OCI-LY3 (cell line): ENCODE measurements around the gene NDRG2.

Source experiments
- H2AFZ ChIP-seq: fragments of 200-600, 300-600 bp; shearing (Covaris generic); 2 replicates; pipeline ENCODE4 v1.6.0; 2014; ENCODE audit warnings: antibody characterized with exemption, low read depth, low read length
- H3K27ac ChIP-seq: fragments of 200-600, 300-600 bp; sonication (generic); 2 replicates; pipeline ENCODE4 v1.5.1; 2014; ENCODE audit warnings: mild to moderate bottlenecking, low read length, moderate library complexity, mixed read lengths
- H3K27me3 ChIP-seq: fragments of 200-600, 300-600 bp; sonication (generic); 2 replicates; pipeline ENCODE4 v1.6.1; 2014; ENCODE audit warnings: low read depth, low read length, mixed read lengths
- H3K36me3 ChIP-seq: fragments of 200-600, 300-600 bp; sonication (generic); replicated peaks from 2 replicates; pipeline ENCODE3; 2014; ENCODE audit warnings: low read depth, low read length, mixed read lengths
- H3K4me1 ChIP-seq: fragments of 300-600, 200-600 bp; sonication (generic); 2 replicates; pipeline ENCODE4 v1.6.1; 2014; ENCODE audit warnings: low read length, mixed read lengths
- H3K4me2 ChIP-seq: fragments of 200-600, 300-600 bp; sonication (generic); 2 replicates; pipeline ENCODE4 v1.6.1; 2014; ENCODE audit warnings: low read length, mixed read lengths
- H3K4me3 ChIP-seq: fragments of 300-600, 200-600 bp; sonication (generic); 2 replicates; pipeline ENCODE4 v1.5.1; 2014; ENCODE audit warnings: antibody characterized with exemption, mild to moderate bottlenecking, low read length, moderate library complexity
- H3K79me2 ChIP-seq: fragments of 300-600, 200-600 bp; shearing (Covaris generic); 2 replicates; pipeline ENCODE4 v1.6.1; 2014; ENCODE audit warnings: mild to moderate bottlenecking, low read length, mixed read lengths
- H3K9ac ChIP-seq: fragments of 300-600, 200-600 bp; shearing (Covaris generic); 2 replicates; pipeline ENCODE4 v1.6.0; 2014; ENCODE audit warnings: mild to moderate bottlenecking, low read length, moderate library complexity
- H3K9me3 ChIP-seq: fragments of 200-600, 300-600 bp; shearing (Covaris generic); 2 replicates; pipeline ENCODE4 v1.6.1; 2014; ENCODE audit warnings: low read length, mixed read lengths; ENCODE audit not compliant: insufficient read depth
- H4K20me1 ChIP-seq: fragments of 200-600, 300-600 bp; sonication (generic); 2 replicates; pipeline ENCODE4 v1.6.1; 2016; ENCODE audit warnings: low read length, mixed read lengths; ENCODE audit not compliant: insufficient read depth
- CTCF ChIP-seq: fragments of 200-600, 300-600 bp; sonication (generic); IDR thresholded peaks from 2 replicates; pipeline ENCODE4 v1.5.1; 2014; ENCODE audit warnings: antibody characterized with exemption, low read length, low read depth
- EZH2phosphoT487 ChIP-seq: fragments of 200-600 bp; shearing (Covaris generic); IDR thresholded peaks from 2 replicates; pipeline ENCODE4 v1.6.1; 2018; ENCODE audit warnings: antibody characterized with exemption, mixed run types, low read depth

NDRG2 gene

GRCh38 chr14:20970983-20971704, 53.7 kb downstream of the NDRG2 start:
- Histone ChIP-seq H3K27me3 (peaks cover 34% of the 10 kb centered on the region), H3K4me2 (peak overlapping the region; percentile 90), H3K4me1 (peaks cover 7% of the 10 kb centered on the region; the same call in 1 of the 2 replicates), H3K36me3 (no peaks in the 10 kb centered on the region), H2AFZ (peak overlapping the region; percentile 85), H3K79me2 (no peaks in the 10 kb centered on the region), H3K4me3 (peak overlapping the region; percentile 78), H4K20me1 (no peaks in the 10 kb centered on the region), H3K9me3 (no peaks in the 10 kb centered on the region), H3K9ac (peak overlapping the region; percentile 67), H3K27ac (no peak overlapping the region)
- TF ChIP-seq CTCF (peak; percentile 86), EZH2phosphoT487 (no peak)

- H3K79me2 ChIP-seq: no peaks in the 10 kb centered on the region
- peaks cover 37% of the 10 kb centered on the region for H3K27me3 ChIP-seq
- H3K9ac ChIP-seq: peak overlapping the region; percentile 67
- peaks cover 7% of the 10 kb centered on the region; the same call in 1 of the 2 replicates for H3K4me1 ChIP-seq
- TF ChIP-seq EZH2phosphoT487 (no peak), CTCF (no peak)
- H2AFZ ChIP-seq: peak overlapping the region; percentile 85
- H3K4me3 ChIP-seq: peak overlapping the region; percentile 78
- no peak overlapping the region for H3K27ac ChIP-seq
- H4K20me1 ChIP-seq: no peaks in the 10 kb centered on the region
- H3K9me3 ChIP-seq: no peaks in the 10 kb centered on the region
- H3K4me2 ChIP-seq: peak overlapping the region; percentile 90
- H3K36me3 ChIP-seq: no peaks in the 10 kb centered on the region
Observed at GRCh38 chr14:20970647-20970982, 54.2 kb downstream of the NDRG2 start.

GRCh38 chr14:20969336-20969735, 55.5 kb downstream of the NDRG2 start:
- H3K4me3 ChIP-seq: no peak overlapping the region
- H3K4me2 ChIP-seq: no peak overlapping the region
- H3K27ac ChIP-seq: no peak overlapping the region
- peaks cover 7% of the 10 kb centered on the region; the same call in 1 of the 2 replicates for H3K4me1 ChIP-seq
- H3K9me3 ChIP-seq: no peaks in the 10 kb centered on the region
- no peaks in the 10 kb centered on the region for H3K36me3 ChIP-seq
- no peaks in the 10 kb centered on the region for H4K20me1 ChIP-seq
- H3K9ac ChIP-seq: no peak overlapping the region
- no peak for TF ChIP-seq EZH2phosphoT487
- no peak for TF ChIP-seq CTCF
- no peak overlapping the region for H2AFZ ChIP-seq
- H3K79me2 ChIP-seq: no peaks in the 10 kb centered on the region
- peaks cover 46% of the 10 kb centered on the region for H3K27me3 ChIP-seq
